Measurements from ENCODE around the gene CDHR2. TPM values are rescaled to one million over a fixed set of nuclear protein-coding genes. Genes with fewer than 3 reads are reported as not detected.

The CDHR2 gene
- total RNA-seq, 1 donor from 2014 or later, result 0.64 TPM

DNA sequence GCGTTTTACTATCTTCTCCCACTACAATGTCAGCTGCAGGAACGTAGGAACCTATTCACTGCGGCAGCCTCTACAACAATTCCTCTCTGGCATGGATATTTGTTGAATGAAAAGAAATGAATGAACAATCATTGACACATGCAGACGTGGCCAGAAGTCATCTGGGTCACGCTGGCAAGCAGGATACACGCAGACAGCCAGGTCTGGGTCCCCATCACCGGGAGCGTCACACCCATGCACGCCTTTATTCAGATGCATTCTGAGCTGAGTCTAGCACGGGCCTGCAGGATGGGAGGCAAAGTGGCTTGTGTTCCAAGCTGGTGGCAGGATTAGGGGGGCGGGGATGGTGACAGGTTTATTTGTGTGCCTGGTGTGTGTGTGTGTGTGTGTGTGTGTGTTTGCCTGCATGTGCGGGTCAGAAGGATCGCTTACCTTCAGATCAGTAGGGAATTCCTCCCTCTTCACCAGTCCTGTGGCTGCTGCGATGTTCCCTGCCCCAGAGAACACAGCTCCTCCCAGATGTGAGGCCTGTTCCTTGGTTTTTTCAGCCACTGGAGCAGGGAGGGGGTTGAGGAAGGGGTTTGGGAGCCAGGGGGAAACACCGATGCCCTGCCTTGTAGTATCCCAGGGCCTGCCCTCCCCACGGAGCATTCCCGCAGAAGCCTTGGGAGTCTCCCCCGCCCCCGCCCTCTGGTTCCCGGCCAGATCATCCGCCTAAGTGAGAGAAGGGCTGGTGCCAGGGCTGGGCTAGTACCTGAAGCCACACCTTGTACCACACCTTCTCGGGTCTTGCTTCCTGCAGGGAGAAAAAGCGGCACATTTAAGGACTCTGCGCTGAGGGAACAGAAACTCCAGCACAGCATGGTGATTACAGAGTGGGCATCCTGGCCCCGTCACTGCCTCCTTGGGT, 77.1 kb downstream of the CDHR2 start:
- DNase-seq (ENCODE audit: low spot score), result no peak
- Mint-ChIP-seq H3K27ac (no peak overlapping the region), H3K4me3 (ENCODE audit: low read depth) (no peak overlapping the region), H3K4me1 (ENCODE audit: low read depth) (peaks cover 8% of the 10 kb centered on the region), H3K36me3 (ENCODE audit: low read depth) (no peaks in the 10 kb centered on the region), H3K9me3 (no peaks in the 10 kb centered on the region), H3K27me3 (ENCODE audit: low read depth) (peaks cover 63% of the 10 kb centered on the region)
- intact Hi-C loops (cut with micrococcal nuclease), result loop anchor here (10.0 kb wide), 1 partner anchor 51 kb away; no protein-coding TSS in a partner anchor

GRCh38 chr5:176626876-176627236, 77.7 kb downstream of the CDHR2 start:
- intact Hi-C loops (cut with micrococcal nuclease), result loop anchor here (10.0 kb wide), 1 partner anchor 52 kb away; no protein-coding TSS in a partner anchor
- H3K27ac Mint-ChIP-seq, result no peak overlapping the region

DNA sequence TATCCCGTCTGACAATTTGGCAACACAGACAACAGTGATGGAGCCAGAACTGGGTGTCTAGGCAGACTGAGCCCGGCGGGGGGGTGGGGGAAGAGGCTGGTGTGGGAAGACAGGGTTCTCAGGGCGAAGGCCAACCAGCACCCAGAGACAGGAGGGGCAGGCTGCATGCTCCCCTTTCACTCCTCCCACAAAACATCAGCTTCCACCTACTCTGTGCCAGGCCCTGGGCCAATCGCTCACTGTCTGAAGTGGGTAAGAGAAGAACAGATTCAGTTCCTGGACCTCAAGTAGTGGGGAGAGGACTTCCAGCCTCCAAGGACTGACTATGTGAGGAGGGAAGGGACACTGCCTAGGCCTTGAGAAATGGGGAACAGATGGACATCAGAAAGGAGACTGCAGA, 78.4 kb downstream of the CDHR2 start:
- Mint-ChIP-seq H3K4me1 (ENCODE audit: low read depth) (peaks cover 8% of the 10 kb centered on the region), H3K27ac (no peak overlapping the region), H3K36me3 (ENCODE audit: low read depth) (no peaks in the 10 kb centered on the region), H3K27me3 (ENCODE audit: low read depth) (peaks cover 63% of the 10 kb centered on the region), H3K4me3 (ENCODE audit: low read depth) (no peak overlapping the region), H3K9me3 (no peaks in the 10 kb centered on the region)
- intact Hi-C loops (cut with micrococcal nuclease), result loop anchor here (10.0 kb wide), 1 partner anchor 53 kb away; no protein-coding TSS in a partner anchor
- DNase-seq (ENCODE audit: low spot score), result no peak

More at GRCh38 chr5:176626876-176627236, 77.7 kb downstream of the CDHR2 start:
- Mint-ChIP-seq H3K4me1 (ENCODE audit: low read depth) (peaks cover 8% of the 10 kb centered on the region), H3K9me3 (no peaks in the 10 kb centered on the region), H3K4me3 (ENCODE audit: low read depth) (no peak overlapping the region), H3K27me3 (ENCODE audit: low read depth) (peaks cover 64% of the 10 kb centered on the region), H3K36me3 (ENCODE audit: low read depth) (no peaks in the 10 kb centered on the region)
- no peak for DNase-seq (ENCODE audit: low spot score)

- H3K27ac Mint-ChIP-seq, result no peak overlapping the region
- no peak for DNase-seq (ENCODE audit: low spot score)
- no peaks in the 10 kb centered on the region for H3K9me3 Mint-ChIP-seq
- H3K4me3 Mint-ChIP-seq (ENCODE audit: low read depth), result no peak overlapping the region
- H3K27me3 Mint-ChIP-seq (ENCODE audit: low read depth), result peaks cover 70% of the 10 kb centered on the region
- H3K36me3 Mint-ChIP-seq (ENCODE audit: low read depth), result no peaks in the 10 kb centered on the region
- intact Hi-C loops (cut with micrococcal nuclease), result loop anchor here (10.0 kb wide), 1 partner anchor 54 kb away; no protein-coding TSS in a partner anchor
- peaks cover 8% of the 10 kb centered on the region for H3K4me1 Mint-ChIP-seq (ENCODE audit: low read depth)
Measured at GRCh38 chr5:176628406-176629228, 79.5 kb downstream of the CDHR2 start.

- Mint-ChIP-seq H3K9me3 (no peaks in the 10 kb centered on the region), H3K4me1 (ENCODE audit: low read depth) (peaks cover 12% of the 10 kb centered on the region), H3K36me3 (ENCODE audit: low read depth) (no peaks in the 10 kb centered on the region), H3K27ac (no peak overlapping the region), H3K4me3 (ENCODE audit: low read depth) (no peak overlapping the region), H3K27me3 (ENCODE audit: low read depth) (peaks cover 71% of the 10 kb centered on the region)
- DNase-seq (ENCODE audit: low spot score), result no peak
- intact Hi-C loops (cut with micrococcal nuclease), result loop anchor here (10.0 kb wide), 1 partner anchor 55 kb away; no protein-coding TSS in a partner anchor
Measured at GRCh38 chr5:176629317-176629852, 80.2 kb downstream of the CDHR2 start.

DNA sequence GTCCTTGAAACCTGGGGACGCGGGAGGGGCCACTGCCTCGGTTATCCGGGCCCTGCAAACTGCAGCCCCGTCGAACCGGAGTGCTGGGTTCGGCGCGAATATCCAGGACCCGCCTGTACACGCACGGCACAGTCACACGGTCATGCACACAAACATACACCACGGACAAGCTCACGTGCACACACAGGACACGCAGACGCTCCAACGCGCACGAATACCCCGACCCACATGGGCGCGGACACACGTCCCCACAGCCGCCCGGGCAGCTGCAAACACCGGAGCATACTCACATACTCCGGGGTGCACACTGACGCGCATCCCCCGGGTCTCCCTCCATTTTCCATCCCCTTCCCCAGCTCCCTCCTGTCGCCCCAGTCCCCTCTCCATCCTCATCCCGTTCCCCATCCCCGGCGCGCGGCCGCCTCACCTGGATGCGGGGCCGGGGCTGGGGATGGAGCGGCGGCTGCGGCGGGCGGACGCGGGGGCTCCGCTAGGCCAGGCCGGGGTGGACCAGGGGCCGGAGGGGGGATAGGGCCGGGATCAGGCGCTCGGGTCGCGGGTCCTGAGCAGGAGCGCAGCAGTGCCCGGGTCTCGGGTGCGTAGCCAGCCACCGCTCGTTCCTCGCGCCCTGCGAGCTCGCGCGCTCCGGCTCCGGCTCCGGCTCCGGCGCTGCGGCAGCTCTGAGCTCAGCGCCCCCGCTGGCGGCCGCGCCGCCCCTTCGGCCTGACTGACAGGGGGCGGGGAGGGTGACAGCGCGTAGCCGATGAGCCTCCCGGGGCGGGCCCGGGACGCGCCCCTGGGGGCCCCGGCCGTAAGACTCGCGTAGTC, 80.9 kb downstream of the CDHR2 start, which contains the start of the genes EIF4E1B and SNCB:
TSS of gene EIF4E1B (plus strand) at position 823 of the 828 bp plus-strand sequence. CDS start 12,113 bp downstream, outside the sequence.
TSS of gene SNCB (minus strand) at position 682 of the 828 bp plus-strand sequence. CDS start 880 bp downstream, outside the sequence.
- Mint-ChIP-seq H3K36me3 (ENCODE audit: low read depth) (no peaks in the 10 kb centered on the region), H3K4me3 (ENCODE audit: low read depth) (peak within 1 kb of the TSS; percentile 3), H3K9me3 (no peaks in the 10 kb centered on the region), H3K27me3 (ENCODE audit: low read depth) (peaks cover 74% of the 10 kb centered on the region), H3K4me1 (ENCODE audit: low read depth) (peaks cover 12% of the 10 kb centered on the region), H3K27ac (no peak within 1 kb of the TSS)
- DNase-seq (ENCODE audit: low spot score), result peak; percentile 37
- intact Hi-C loops (cut with micrococcal nuclease), result loop anchor here (2.0 to 10.0 kb wide), 2 partner anchors 17 to 55 kb away; partner anchors contain the start of gene TSPAN17

DNA sequence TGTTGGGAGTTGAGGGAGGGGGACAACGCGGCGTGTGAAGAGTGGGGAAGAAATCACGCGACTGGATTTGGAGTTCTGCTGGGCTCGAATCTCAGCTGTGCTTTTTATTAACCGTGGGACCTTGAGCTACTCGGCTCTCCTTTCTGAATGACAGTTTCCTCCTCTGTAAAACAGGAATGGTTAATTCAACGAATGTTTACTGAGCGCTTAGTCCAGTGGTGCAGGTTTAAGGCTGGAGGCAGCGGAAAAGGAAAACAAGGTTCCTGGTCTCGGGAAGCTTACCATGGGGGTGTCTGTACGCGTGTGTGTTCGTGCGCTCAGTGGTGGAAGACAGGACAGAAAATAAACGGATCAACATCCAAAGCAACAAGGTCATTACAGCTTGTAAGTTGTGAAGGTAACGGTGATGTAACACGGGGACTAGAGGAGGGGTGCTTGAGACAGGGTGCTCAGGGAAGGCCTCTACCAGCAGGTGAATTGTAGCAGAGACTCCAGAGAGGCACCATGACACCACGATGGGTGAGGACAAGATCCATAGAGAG, 81.6 kb downstream of the CDHR2 start:
- peak overlapping the region; percentile 3 for H3K4me3 Mint-ChIP-seq (ENCODE audit: low read depth)
- H3K27ac Mint-ChIP-seq, result no peak overlapping the region
- no peak for DNase-seq (ENCODE audit: low spot score)
- no peaks in the 10 kb centered on the region for H3K36me3 Mint-ChIP-seq (ENCODE audit: low read depth)
- intact Hi-C loops (cut with micrococcal nuclease), result loop anchor here (2.0 kb wide), 1 partner anchor 16 kb away; the partner anchor contains the start of gene TSPAN17
- H3K4me1 Mint-ChIP-seq (ENCODE audit: low read depth), result peaks cover 12% of the 10 kb centered on the region
- H3K27me3 Mint-ChIP-seq (ENCODE audit: low read depth), result peaks cover 77% of the 10 kb centered on the region
- H3K9me3 Mint-ChIP-seq, result no peaks in the 10 kb centered on the region

DNA sequence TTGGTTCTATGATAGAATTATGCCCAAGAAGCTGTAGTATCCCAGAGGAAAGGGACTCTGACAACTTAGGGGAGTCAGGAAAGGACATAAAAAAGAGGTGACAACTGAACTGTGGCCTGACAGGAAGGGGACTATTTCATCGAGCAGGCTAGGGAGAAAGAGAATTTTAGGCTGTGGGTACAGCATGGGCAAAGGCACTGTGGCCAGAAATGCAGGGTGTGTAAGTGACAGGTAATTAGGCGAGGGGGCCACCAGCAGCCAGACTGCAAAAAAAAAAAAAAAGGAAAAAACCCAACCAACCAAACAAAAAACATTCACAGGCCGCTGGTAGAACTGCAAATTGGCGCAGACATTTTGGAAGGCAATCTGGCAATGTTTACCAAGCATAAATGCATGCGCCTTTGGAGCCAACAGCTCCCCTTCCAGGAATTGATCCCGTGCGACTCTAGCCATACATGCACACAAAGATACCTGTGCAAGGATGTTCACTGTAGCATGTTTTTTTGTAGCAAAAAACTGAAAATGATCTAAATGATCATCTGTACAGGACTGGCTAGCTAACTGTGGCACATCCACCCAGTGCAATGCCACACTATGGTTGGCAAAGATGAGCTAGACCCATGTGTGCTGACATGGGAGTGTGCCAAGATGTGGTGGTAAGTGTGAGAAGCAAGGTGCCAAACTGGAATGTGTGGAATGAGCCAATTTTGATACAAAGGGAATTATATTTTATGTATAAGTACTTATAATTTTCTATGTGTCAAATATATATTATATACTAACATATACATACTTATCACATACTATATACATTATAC, 82.5 kb downstream of the CDHR2 start:
- Mint-ChIP-seq H3K27ac (no peak overlapping the region), H3K36me3 (ENCODE audit: low read depth) (no peaks in the 10 kb centered on the region), H3K4me3 (ENCODE audit: low read depth) (no peak overlapping the region), H3K4me1 (ENCODE audit: low read depth) (peaks cover 12% of the 10 kb centered on the region), H3K27me3 (ENCODE audit: low read depth) (peaks cover 77% of the 10 kb centered on the region), H3K9me3 (no peaks in the 10 kb centered on the region)
- DNase-seq (ENCODE audit: low spot score), result no peak
- intact Hi-C loops (cut with micrococcal nuclease), result loop anchor here (2.0 kb wide), 1 partner anchor 15 kb away; the partner anchor contains the start of gene TSPAN17

GRCh38 chr5:176632745-176633144, 83.6 kb downstream of the CDHR2 start:
- Mint-ChIP-seq H3K27ac (no peak overlapping the region), H3K27me3 (ENCODE audit: low read depth) (peaks cover 73% of the 10 kb centered on the region)
- intact Hi-C loops (cut with micrococcal nuclease), result no loop called here

DNA sequence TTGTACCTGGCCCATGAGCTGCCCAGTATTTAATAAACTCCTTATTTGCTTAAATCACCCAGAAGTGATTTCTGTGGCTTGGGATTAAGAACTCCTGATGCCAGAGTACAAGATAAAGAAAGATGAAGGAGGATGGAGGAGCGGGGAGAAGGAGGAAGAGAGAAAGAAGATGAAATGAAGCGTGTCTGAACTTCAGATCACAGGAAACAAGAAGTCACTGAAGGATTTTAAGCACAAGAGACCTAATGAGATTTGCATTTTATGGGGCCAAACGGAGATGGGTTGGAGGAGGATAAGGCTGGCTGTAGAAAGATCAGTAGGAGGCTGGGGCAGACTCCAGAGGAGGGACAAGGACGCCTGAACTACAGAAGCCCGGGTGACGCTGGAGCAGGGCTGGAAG, 84.5 kb downstream of the CDHR2 start:
- Mint-ChIP-seq H3K36me3 (ENCODE audit: low read depth) (no peaks in the 10 kb centered on the region), H3K27me3 (ENCODE audit: low read depth) (peaks cover 71% of the 10 kb centered on the region), H3K27ac (no peak overlapping the region), H3K4me1 (ENCODE audit: low read depth) (peaks cover 9% of the 10 kb centered on the region), H3K9me3 (no peaks in the 10 kb centered on the region), H3K4me3 (ENCODE audit: low read depth) (no peak overlapping the region)
- intact Hi-C loops (cut with micrococcal nuclease), result no loop called here
- DNase-seq (ENCODE audit: low spot score), result no peak

More at GRCh38 chr5:176632745-176633144, 83.6 kb downstream of the CDHR2 start:
- peaks cover 12% of the 10 kb centered on the region for H3K4me1 Mint-ChIP-seq (ENCODE audit: low read depth)
- no peak overlapping the region for H3K4me3 Mint-ChIP-seq (ENCODE audit: low read depth)
- H3K9me3 Mint-ChIP-seq, result no peaks in the 10 kb centered on the region
- DNase-seq (ENCODE audit: low spot score), result no peak
- no peaks in the 10 kb centered on the region for H3K36me3 Mint-ChIP-seq (ENCODE audit: low read depth)

DNA sequence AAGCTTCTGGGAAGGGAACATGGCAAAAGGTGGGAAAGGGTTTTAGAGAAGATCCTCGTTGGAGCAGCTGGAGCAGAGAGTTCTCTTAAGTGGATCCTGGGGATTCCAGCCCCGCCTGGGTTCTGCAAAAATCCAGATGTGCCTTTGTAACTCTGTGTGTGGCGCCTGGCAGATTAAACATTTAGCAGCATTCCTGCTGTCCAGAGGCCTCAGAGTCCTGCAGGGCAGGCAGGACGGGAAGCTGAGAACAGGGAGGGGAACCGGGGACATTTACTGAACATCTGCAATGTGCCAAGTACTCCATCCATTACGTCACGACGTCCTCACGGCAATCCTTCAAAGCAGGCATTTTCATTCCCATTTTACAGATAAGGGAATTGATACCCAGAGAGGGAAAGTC, 87.3 kb downstream of the CDHR2 start:
- H3K27me3 Mint-ChIP-seq (ENCODE audit: low read depth), result peaks cover 49% of the 10 kb centered on the region
- DNase-seq (ENCODE audit: low spot score), result no peak
- peaks cover 4% of the 10 kb centered on the region for H3K4me1 Mint-ChIP-seq (ENCODE audit: low read depth)
- intact Hi-C loops (cut with micrococcal nuclease), result no loop called here
- no peak overlapping the region for H3K4me3 Mint-ChIP-seq (ENCODE audit: low read depth)
- H3K27ac Mint-ChIP-seq, result no peak overlapping the region
- no peaks in the 10 kb centered on the region for H3K9me3 Mint-ChIP-seq
- no peaks in the 10 kb centered on the region for H3K36me3 Mint-ChIP-seq (ENCODE audit: low read depth)

All from activated T-helper 2 cell treated with anti-CD3 and anti-CD28 coated beads, Interferon-gamma antibody, Interleukin-2, Interleukin-4, amounts not matched to agents 10 μg/mL and 5 μg/mL and 100 μg/mL, durations not matched to agents 14 hours and 24 hours and 36 hours (primary cell).